ENCODE measurements around the gene CCL25. TPM values are rescaled to one million over a fixed set of nuclear protein-coding genes. Genes with fewer than 3 reads are reported as not detected.

The CCL25 gene
- total and polyA plus RNA-seq, 2 of the 4 experiments (the other 2 are of a cell fraction) = not detected

DNA sequence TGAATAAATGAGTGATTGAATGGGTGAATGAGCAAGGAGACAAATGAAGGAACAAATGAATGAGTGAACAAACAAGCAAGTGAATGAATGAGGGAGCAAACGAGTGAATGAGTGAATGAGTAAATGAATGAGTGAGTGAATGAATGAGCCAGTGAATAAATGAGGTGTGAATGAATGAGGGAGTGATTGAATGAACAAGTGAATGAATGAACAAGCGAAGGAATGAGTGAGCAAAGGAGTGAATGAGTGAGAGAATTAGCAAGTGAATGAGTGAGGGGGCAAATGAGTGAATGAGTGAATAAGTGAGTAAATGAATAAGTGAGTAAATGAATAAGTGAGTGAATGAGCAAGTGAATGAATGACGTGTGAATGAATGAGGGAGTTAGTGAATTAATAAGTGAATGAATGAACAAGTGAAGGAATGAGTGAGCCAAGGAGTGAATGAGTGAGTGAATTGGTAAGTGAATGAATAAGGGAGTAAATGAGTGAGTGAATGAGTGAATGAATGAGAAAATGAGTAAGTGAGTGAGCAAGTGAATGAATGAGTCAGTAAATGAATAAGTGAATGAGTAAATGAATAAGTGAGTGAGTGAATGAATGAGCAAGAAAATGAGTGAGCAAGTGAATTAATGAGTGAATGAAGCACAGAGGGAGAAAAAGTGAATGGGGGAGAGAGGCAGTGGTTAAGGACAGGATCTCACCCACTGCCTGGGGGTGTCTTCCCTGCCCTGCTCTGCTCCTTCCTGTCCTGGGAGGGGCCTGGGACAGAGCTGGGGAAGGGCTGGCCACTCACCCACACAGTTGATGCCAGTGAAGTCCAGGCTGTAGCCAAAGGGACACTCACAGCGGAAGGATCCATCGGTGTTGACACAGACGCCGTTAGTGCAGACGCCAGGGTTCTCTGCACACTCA lies 36.4 kb downstream of the CCL25 start:
- no peaks in the 10 kb centered on the region for H3K36me3 ChIP-seq (ENCODE audit: control insufficient read depth, insufficient read depth, low read length)
- ATAC-seq (ENCODE audit: low read depth) (no peak), DNase-seq (no peak)
- no peaks in the 10 kb centered on the region for H4K20me1 ChIP-seq (ENCODE audit: insufficient read depth, low read length)
- no peak overlapping the region for H3K14ac ChIP-seq (replicated peaks; ENCODE audit: low read depth, low read length)
- H3K79me1 ChIP-seq (ENCODE audit: low read depth in 1 of 2, low read length in 2 of 2) = no peaks in the 10 kb centered on the region
- no peak overlapping the region for H4K5ac ChIP-seq (ENCODE audit: low read depth, low read length)
- no peak overlapping the region for H2AFZ ChIP-seq (replicated peaks; ENCODE audit: low read length, poor library complexity)
- no peak overlapping the region for H3K4me3 ChIP-seq (ENCODE audit: insufficient read depth, low read depth, low read length)
- H2BK20ac ChIP-seq (ENCODE audit: low read depth, low read length) = no peak overlapping the region
- dilution Hi-C loops (cut with HindIII; ENCODE audit: low sequenced_read_pairs, unreplicated experiment) = no loop called here
- H2AK5ac ChIP-seq (ENCODE audit: low read depth, low read length) = no peak overlapping the region
- H3K23ac ChIP-seq (ENCODE audit: low read depth, low read length) = no peak overlapping the region
- H3K27ac ChIP-seq (ENCODE audit: insufficient read depth, low read length) = no peak overlapping the region
- TF ChIP-seq NFE2L2 (IDR thresholded peaks at IDR 0.05; ENCODE audit: low read depth, low read length) (no peak), RCOR1 (IDR thresholded peaks at IDR 0.05; ENCODE audit: insufficient replicate concordance, low read length) (no peak)
- TF ChIP-seq, protein P1, sequence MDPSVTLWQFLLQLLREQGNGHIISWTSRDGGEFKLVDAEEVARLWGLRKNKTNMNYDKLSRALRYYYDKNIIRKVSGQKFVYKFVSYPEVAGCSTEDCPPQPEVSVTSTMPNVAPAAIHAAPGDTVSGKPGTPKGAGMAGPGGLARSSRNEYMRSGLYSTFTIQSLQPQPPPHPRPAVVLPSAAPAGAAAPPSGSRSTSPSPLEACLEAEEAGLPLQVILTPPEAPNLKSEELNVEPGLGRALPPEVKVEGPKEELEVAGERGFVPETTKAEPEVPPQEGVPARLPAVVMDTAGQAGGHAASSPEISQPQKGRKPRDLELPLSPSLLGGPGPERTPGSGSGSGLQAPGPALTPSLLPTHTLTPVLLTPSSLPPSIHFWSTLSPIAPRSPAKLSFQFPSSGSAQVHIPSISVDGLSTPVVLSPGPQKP (IDR thresholded peaks at IDR 0.05; ENCODE audit: borderline replicate concordance, low read depth, low read length) = no peak
- TF ChIP-seq, protein P2, sequence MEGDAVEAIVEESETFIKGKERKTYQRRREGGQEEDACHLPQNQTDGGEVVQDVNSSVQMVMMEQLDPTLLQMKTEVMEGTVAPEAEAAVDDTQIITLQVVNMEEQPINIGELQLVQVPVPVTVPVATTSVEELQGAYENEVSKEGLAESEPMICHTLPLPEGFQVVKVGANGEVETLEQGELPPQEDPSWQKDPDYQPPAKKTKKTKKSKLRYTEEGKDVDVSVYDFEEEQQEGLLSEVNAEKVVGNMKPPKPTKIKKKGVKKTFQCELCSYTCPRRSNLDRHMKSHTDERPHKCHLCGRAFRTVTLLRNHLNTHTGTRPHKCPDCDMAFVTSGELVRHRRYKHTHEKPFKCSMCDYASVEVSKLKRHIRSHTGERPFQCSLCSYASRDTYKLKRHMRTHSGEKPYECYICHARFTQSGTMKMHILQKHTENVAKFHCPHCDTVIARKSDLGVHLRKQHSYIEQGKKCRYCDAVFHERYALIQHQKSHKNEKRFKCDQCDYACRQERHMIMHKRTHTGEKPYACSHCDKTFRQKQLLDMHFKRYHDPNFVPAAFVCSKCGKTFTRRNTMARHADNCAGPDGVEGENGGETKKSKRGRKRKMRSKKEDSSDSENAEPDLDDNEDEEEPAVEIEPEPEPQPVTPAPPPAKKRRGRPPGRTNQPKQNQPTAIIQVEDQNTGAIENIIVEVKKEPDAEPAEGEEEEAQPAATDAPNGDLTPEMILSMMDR (conservative IDR thresholded peaks at IDR 0.05; ENCODE audit: low read depth, low read length) = no peak
- H2AK9ac ChIP-seq (replicated peaks; ENCODE audit: low read depth, low read length, poor library complexity) = no peak overlapping the region
- WGBS, 2 experiments (ENCODE audit: extremely low coverage in 2 of 2, insufficient read length in 1 of 2) = 66 to 100% methylated on average over 1 to 8 of the region's 8 CpGs
- H3K18ac ChIP-seq (ENCODE audit: low read depth, low read length) = no peak overlapping the region
- H3K4me2 ChIP-seq (ENCODE audit: low read depth, low read length) = no peak overlapping the region
- no peaks in the 10 kb centered on the region for H3K27me3 ChIP-seq (ENCODE audit: control insufficient read depth, insufficient read depth, low read length)
- no peak overlapping the region for H3K4ac ChIP-seq (ENCODE audit: low read depth, low read length)
- no peak overlapping the region for H3K9ac ChIP-seq (ENCODE audit: low read depth, low read length)
- no TSS peak for BruUV-seq (replicated peaks)
- H3K4me1 ChIP-seq (ENCODE audit: control insufficient read depth, insufficient read depth, low read length) = no peaks in the 10 kb centered on the region
- no peak overlapping the region for H2BK5ac ChIP-seq (ENCODE audit: low read depth, low read length, poor library complexity, severe bottlenecking)
- peaks cover 9% of the 10 kb centered on the region for H3K9me3 ChIP-seq (ENCODE audit: control insufficient read depth, insufficient read depth, low read length)
- no peaks in the 10 kb centered on the region for H3K9me1 ChIP-seq (ENCODE audit: insufficient read depth, low read length)
- H3K56ac ChIP-seq (ENCODE audit: extremely low read depth, insufficient read depth, low read length) = no peak overlapping the region
- H2BK120ac ChIP-seq (ENCODE audit: low read depth, low read length) = no peak overlapping the region
- no peak overlapping the region for H4K8ac ChIP-seq (ENCODE audit: low read depth in 2 of 2, low read length in 2 of 2)
- ChIA-PET POLR2A (ENCODE audit: unreplicated experiment) (no interaction called here), CTCF (no interaction called here)
- intact Hi-C loops (cut with micrococcal nuclease) = no loop called here
- no peak overlapping the region for H2BK15ac ChIP-seq (ENCODE audit: low read depth, low read length)
- in situ Hi-C loops (cut with MboI; ENCODE audit: low sequenced_read_pairs) = no loop called here
- H4K91ac ChIP-seq (ENCODE audit: insufficient read depth, low read depth, low read length) = no peak overlapping the region
